Mesothelial cell of epicardium (in vitro differentiated cells): ENCODE data around the gene COL4A1. TPM values are rescaled to one million over a fixed set of nuclear protein-coding genes. Genes with fewer than 3 reads are reported as not detected.

ENCODE experiments used
- DNase-seq, 2 experiments: peaks; one replicate each; pipeline ENCODE4 v3.0.0; 2021; ENCODE audit warnings: low spot score in 2 of 2; ENCODE audit not compliant: unreplicated experiment in 2 of 2
- H3K27ac Mint-ChIP-seq: 2 replicates; pipeline ENCODE4 v1.8.0; 2021; ENCODE audit warnings: mixed read lengths
- H3K27me3 Mint-ChIP-seq: 2 replicates; pipeline ENCODE4 v1.8.0; 2021; ENCODE audit warnings: low read depth, mixed read lengths
- H3K36me3 Mint-ChIP-seq: 2 replicates; pipeline ENCODE4 v1.8.0; 2021; ENCODE audit warnings: mixed read lengths
- H3K4me1 Mint-ChIP-seq: 2 replicates; pipeline ENCODE4 v1.8.0; 2021; ENCODE audit warnings: mixed read lengths
- H3K4me3 Mint-ChIP-seq: 2 replicates; pipeline ENCODE4 v1.8.0; 2021; ENCODE audit warnings: mild to moderate bottlenecking, moderate library complexity, mixed read lengths
- H3K9me3 Mint-ChIP-seq: 2 replicates; pipeline ENCODE4 v1.8.0; 2021; ENCODE audit warnings: mixed read lengths
- CTCF ChIP-seq: fragments of 200-600 bp; sonication (generic); IDR thresholded peaks from one replicate; pipeline ENCODE4 v1.5.0; 2021; ENCODE audit warnings: antibody characterized with exemption; ENCODE audit not compliant: unreplicated experiment
- total RNA-seq: library from RNA; stranded (reverse); gene quantifications from 3 replicates; pipeline ENCODE4 v1.2.1, GENCODE V29; 2021

The COL4A1 gene
- total RNA-seq, 1 donor from 2014 or later, result 362 TPM

GRCh38 chr13:110327051-110327721, 20.2 kb upstream of the COL4A1 start:
- no peak for DNase-seq
- H3K4me1 Mint-ChIP-seq, result peaks cover 42% of the 10 kb centered on the region

GRCh38 chr13:110326263-110326904, 19.4 kb upstream of the COL4A1 start:
- Mint-ChIP-seq H3K4me3 (no peak overlapping the region), H3K9me3 (peaks cover 4% of the 10 kb centered on the region), H3K27ac (peak overlapping the region; percentile 72), H3K4me1 (peaks cover 43% of the 10 kb centered on the region), H3K27me3 (no peaks in the 10 kb centered on the region), H3K36me3 (peaks cover 34% of the 10 kb centered on the region)
- DNase-seq, result no peak
- no peak for TF ChIP-seq CTCF

More at GRCh38 chr13:110327051-110327721, 20.2 kb upstream of the COL4A1 start:
- H3K36me3 Mint-ChIP-seq, result peaks cover 33% of the 10 kb centered on the region
- no peak overlapping the region for H3K4me3 Mint-ChIP-seq
- no peak for TF ChIP-seq CTCF
- H3K9me3 Mint-ChIP-seq, result no peaks in the 10 kb centered on the region
- peak overlapping the region; percentile 72 for H3K27ac Mint-ChIP-seq
- no peaks in the 10 kb centered on the region for H3K27me3 Mint-ChIP-seq

GRCh38 chr13:110324026-110324749, 17.2 kb upstream of the COL4A1 start:
- peak overlapping the region; percentile 18 for H3K27ac Mint-ChIP-seq
- peaks cover 17% of the 10 kb centered on the region for H3K36me3 Mint-ChIP-seq
- H3K27me3 Mint-ChIP-seq, result no peaks in the 10 kb centered on the region
- DNase-seq, result no peak
- H3K4me1 Mint-ChIP-seq, result peaks cover 54% of the 10 kb centered on the region
- H3K4me3 Mint-ChIP-seq, result no peak overlapping the region
- peaks cover 6% of the 10 kb centered on the region for H3K9me3 Mint-ChIP-seq
- no peak for TF ChIP-seq CTCF

- peaks cover 55% of the 10 kb centered on the region for H3K4me1 Mint-ChIP-seq
- H3K9me3 Mint-ChIP-seq, result peaks cover 6% of the 10 kb centered on the region
- H3K27me3 Mint-ChIP-seq, result no peaks in the 10 kb centered on the region
- DNase-seq, result no peak
- no peak overlapping the region for H3K4me3 Mint-ChIP-seq
- H3K27ac Mint-ChIP-seq, result peak overlapping the region; percentile 13
- H3K36me3 Mint-ChIP-seq, result peaks cover 13% of the 10 kb centered on the region
- peak; percentile 31 for TF ChIP-seq CTCF
These were observed 16.4 kb upstream of the COL4A1 start for GRCh38 chr13:110323172-110323891.

- Mint-ChIP-seq H3K4me3 (no peak overlapping the region), H3K27me3 (no peaks in the 10 kb centered on the region), H3K9me3 (peaks cover 6% of the 10 kb centered on the region), H3K27ac (no peak overlapping the region), H3K36me3 (peaks cover 11% of the 10 kb centered on the region), H3K4me1 (peaks cover 55% of the 10 kb centered on the region)
- TF ChIP-seq CTCF, result no peak
- no peak for DNase-seq
These were observed 15.8 kb upstream of the COL4A1 start for GRCh38 chr13:110322828-110323171.
